Brain microvascular endothelial cell (primary cell): ENCODE data around the gene CDC42SE2.
"Not testable (repeated sequence)": the region's sequence is repeated elsewhere in the genome, so short reads cannot be mapped to it uniquely, and the experiment has no call there.

Experiments
- DNase-seq: peaks from one replicate; pipeline ENCODE4 v3.0.0-alpha.2; 2020
- H3K27ac ChIP-seq: fragments of 250-450 bp; sonication (Bioruptor Pico); 2 replicates; pipeline ENCODE4 v1.5.1; 2020; ENCODE audit warnings: mild to moderate bottlenecking, moderate library complexity
- H3K27me3 ChIP-seq: fragments of 250-450 bp; sonication (Bioruptor Pico); replicated peaks from 2 replicates; pipeline ENCODE4 v1.5.1; 2020; ENCODE audit warnings: mild to moderate bottlenecking
- H3K36me3 ChIP-seq: fragments of 250-450 bp; sonication (Bioruptor Pico); replicated peaks from 2 replicates; pipeline ENCODE4 v1.5.1; 2020; ENCODE audit warnings: mild to moderate bottlenecking
- H3K4me3 ChIP-seq: 2 replicates; pipeline ENCODE4 v1.5.1; 2011; ENCODE audit warnings: low read depth, mild to moderate bottlenecking, control low read depth, low read length, moderate library complexity
- CTCF ChIP-seq: IDR thresholded peaks from 2 replicates; pipeline ENCODE4 v1.5.1; 2011; ENCODE audit warnings: low read depth, mild to moderate bottlenecking, moderate library complexity, low read length, control low read depth, inconsistent platforms; ENCODE audit errors: missing control alignments
- in situ Hi-C: cut with HindIII; loops from 2 replicates; pipeline ENCODE4 v1.10.0; 2017; ENCODE audit warnings: low sequenced_read_pairs, low pct_ligation_motif_present

CDC42SE2 gene

DNA sequence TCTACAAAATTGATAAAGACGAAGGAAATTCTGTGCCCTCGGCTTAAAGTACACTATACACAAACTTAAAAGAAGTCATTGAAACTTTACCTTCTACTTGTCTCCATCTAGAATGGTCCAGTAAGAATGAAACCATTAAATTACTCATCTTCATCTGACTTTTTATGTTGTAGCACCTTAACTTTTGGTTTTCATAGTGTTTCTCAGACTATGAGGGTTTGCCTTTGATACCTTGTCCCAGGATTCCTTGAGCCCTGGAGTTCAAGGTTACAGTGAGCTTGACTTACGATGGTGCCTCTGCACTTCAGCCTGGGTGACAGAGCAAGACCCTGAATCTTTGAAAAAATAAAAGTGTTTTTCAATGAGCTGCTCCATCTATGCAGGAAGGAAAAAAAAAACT is 132.2 kb downstream of the CDC42SE2 start:
- Histone ChIP-seq H3K4me3 (no peak overlapping the region), H3K27ac (no peak overlapping the region), H3K36me3 (peaks cover 8% of the 10 kb centered on the region), H3K27me3 (no peaks in the 10 kb centered on the region)
- TF ChIP-seq CTCF = no peak
- DNase-seq = no peak
- in situ Hi-C loops = no loop called here

DNA sequence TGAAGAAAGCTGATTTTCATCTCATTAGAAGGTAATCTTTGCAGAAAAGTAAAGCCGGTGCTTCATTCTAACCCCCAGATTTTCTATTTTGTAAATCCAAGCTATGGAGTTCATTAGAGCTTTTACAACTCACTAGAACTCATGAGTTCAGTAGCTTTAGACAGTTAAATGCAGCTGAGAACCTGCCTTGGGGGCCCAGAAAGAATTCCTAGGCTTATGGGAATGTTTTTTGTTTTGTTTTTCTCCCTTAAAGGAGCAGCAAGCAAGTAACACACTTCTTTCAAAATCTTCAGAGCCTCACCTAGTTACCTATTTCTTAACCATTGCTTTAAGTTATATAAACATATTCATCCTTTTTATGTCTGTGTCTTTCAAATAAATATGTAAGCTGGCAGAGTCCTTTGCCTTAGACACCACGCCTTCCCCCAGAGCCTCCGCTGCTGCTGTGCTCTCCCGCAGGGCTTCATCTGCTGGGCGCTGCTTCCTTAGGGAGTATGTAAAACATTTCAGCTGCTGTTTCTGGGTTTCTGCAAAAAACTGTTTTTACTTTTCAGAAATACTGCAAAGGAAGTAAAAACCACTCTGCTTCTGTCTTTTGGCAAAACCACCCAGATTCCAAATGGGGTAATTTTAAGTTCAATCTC is 132.9 kb downstream of the CDC42SE2 start:
- in situ Hi-C loops = no loop called here
- Histone ChIP-seq H3K36me3 (peaks cover 8% of the 10 kb centered on the region), H3K27ac (no peak overlapping the region), H3K4me3 (no peak overlapping the region), H3K27me3 (no peaks in the 10 kb centered on the region)
- TF ChIP-seq CTCF = no peak
- no peak for DNase-seq

DNA sequence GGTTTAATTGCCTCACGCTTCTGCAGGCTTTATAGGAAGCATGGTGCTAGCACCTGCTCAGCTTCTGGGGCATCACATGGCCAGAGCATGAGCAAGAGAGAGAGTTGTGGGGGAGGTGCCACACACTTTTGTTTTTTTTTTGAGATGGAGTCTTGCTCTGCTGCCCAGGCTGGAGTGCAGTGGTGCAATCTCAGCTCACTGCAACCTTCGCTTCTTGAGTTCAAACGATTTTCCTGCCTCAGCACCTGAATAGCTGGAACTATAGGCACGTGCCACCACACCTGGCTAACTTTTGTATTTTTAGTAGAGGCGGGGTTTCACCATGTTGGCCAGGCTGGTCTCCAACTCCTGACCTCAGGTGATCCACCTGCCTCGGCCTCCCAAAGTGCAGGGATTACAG is 135.2 kb downstream of the CDC42SE2 start:
- H3K27ac ChIP-seq, H3K27me3 ChIP-seq, H3K36me3 ChIP-seq, H3K4me3 ChIP-seq, in situ Hi-C loops, DNase-seq: not testable (repeated sequence)

DNA sequence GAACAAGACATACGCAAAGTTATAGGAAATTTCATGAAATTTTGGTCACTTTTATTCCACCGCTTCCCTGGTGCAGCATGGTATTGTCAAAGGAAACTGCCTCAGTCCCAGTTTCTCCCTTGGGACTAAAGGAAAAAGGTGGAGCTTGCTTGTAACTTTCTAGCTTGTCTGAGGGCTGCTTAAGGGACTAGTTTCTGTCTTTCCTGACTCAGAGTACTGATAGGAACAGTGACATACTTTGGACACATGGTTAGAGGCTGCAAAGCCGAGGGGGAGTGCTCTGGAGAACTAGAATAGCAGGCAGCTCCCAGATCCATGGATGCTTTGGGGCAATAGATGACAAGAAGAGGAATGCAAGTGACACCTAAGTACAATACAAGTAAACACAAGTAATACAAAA is 136.7 kb downstream of the CDC42SE2 start:
- TF ChIP-seq CTCF = no peak
- Histone ChIP-seq H3K27ac (no peak overlapping the region), H3K4me3 (no peak overlapping the region), H3K27me3 (no peaks in the 10 kb centered on the region), H3K36me3 (peaks cover 2% of the 10 kb centered on the region)
- in situ Hi-C loops = no loop called here
- DNase-seq = no peak

- H3K4me3 ChIP-seq = no peak overlapping the region
- H3K27me3 ChIP-seq = no peaks in the 10 kb centered on the region
- in situ Hi-C loops = no loop called here
- no peaks in the 10 kb centered on the region for H3K36me3 ChIP-seq
- no peak for TF ChIP-seq CTCF
- no peak for DNase-seq
- H3K27ac ChIP-seq = no peak overlapping the region
These were observed 141.8 kb downstream of the CDC42SE2 start for GRCh38 chr5:131405674-131406073.

DNA sequence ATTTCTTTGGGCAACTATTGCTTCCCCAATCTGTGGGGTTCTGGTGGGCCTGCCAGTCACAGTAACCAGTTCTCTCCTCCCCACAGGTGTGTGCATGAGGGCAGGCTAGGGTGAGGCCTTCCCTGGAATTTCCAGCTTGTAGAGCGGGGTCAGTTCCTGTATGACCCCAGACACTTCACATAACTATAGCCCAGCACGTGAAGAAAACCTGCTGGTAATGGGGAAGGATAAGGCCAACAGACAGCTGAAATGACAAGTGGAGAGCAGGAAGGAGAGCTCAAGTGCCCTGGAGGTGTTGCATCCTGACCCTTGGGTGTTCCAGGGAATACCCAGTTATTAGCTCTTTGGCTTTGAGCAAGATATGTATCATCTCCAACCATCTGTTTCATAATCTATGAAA is 142.2 kb downstream of the CDC42SE2 start:
- DNase-seq = no peak
- no peak for TF ChIP-seq CTCF
- Histone ChIP-seq H3K4me3 (no peak overlapping the region), H3K27ac (no peak overlapping the region), H3K27me3 (no peaks in the 10 kb centered on the region), H3K36me3 (no peaks in the 10 kb centered on the region)
- in situ Hi-C loops = no loop called here
